ENCODE results near the gene EMCN.
"Not testable (repeated sequence)": the region's sequence is repeated elsewhere in the genome, so short reads cannot be mapped to it uniquely, and the experiment has no call there.

DNA sequence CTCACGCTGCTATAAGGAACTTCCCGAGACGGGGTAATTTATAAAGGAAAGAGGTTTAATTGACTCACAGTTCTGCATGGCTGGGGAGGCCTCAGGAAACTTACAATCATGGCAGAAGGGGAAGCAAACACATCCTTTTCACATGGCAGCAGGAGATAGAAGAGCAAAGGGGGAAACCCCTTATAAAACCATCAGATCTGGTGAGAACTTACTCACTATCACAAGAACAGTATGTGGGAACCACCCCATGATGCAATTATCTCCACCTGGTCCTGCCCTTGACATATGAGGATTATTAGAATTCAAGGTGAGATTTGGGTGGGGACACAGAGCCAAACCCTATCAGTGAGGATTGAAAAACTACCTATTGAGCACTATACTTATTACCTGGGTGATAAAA, 165.5 kb downstream of the EMCN start:
- not testable (repeated sequence) for TF ChIP-seq SUZ12, SP1 (IDR thresholded peaks at IDR 0.05)

All from HEK293T (cell line).